ENCODE data around the gene TUBGCP4.

DNA sequence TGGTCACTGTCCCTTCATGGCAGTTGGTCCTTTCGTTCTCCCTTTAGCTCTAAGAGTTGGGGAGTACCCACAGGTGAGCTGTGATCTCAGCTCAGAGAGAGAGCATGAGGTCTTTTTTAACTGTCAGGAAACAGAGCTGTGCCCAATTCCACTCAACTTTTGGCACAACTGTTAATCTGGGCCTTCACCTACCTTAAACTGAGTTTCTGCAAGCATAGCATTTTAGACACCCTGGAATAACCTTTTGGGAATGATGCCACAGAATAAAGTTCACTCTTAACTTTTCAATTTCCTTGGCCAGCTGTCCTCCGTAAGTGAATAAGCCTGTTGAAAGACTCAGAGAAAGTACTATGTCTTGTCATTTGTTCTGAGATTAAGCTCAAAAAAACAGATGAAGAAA, 35.9 kb downstream of the TUBGCP4 start:
- TF ChIP-seq, protein P1, sequence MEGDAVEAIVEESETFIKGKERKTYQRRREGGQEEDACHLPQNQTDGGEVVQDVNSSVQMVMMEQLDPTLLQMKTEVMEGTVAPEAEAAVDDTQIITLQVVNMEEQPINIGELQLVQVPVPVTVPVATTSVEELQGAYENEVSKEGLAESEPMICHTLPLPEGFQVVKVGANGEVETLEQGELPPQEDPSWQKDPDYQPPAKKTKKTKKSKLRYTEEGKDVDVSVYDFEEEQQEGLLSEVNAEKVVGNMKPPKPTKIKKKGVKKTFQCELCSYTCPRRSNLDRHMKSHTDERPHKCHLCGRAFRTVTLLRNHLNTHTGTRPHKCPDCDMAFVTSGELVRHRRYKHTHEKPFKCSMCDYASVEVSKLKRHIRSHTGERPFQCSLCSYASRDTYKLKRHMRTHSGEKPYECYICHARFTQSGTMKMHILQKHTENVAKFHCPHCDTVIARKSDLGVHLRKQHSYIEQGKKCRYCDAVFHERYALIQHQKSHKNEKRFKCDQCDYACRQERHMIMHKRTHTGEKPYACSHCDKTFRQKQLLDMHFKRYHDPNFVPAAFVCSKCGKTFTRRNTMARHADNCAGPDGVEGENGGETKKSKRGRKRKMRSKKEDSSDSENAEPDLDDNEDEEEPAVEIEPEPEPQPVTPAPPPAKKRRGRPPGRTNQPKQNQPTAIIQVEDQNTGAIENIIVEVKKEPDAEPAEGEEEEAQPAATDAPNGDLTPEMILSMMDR (IDR thresholded peaks at IDR 0.05 in 2 of 3, conservative IDR thresholded peaks at IDR 0.05 in 1 of 3; ENCODE audit: control insufficient read depth in 2 of 3, extremely low read depth in 1 of 3, insufficient read depth in 1 of 3, low read depth in 3 of 3, low read length in 3 of 3), result no peak
- no peak for TF ChIP-seq CEBPB (IDR thresholded peaks at IDR 0.05; ENCODE audit: borderline replicate concordance in 1 of 2, low read depth in 2 of 2, low read length in 2 of 2)
- TF ChIP-seq, protein P2, sequence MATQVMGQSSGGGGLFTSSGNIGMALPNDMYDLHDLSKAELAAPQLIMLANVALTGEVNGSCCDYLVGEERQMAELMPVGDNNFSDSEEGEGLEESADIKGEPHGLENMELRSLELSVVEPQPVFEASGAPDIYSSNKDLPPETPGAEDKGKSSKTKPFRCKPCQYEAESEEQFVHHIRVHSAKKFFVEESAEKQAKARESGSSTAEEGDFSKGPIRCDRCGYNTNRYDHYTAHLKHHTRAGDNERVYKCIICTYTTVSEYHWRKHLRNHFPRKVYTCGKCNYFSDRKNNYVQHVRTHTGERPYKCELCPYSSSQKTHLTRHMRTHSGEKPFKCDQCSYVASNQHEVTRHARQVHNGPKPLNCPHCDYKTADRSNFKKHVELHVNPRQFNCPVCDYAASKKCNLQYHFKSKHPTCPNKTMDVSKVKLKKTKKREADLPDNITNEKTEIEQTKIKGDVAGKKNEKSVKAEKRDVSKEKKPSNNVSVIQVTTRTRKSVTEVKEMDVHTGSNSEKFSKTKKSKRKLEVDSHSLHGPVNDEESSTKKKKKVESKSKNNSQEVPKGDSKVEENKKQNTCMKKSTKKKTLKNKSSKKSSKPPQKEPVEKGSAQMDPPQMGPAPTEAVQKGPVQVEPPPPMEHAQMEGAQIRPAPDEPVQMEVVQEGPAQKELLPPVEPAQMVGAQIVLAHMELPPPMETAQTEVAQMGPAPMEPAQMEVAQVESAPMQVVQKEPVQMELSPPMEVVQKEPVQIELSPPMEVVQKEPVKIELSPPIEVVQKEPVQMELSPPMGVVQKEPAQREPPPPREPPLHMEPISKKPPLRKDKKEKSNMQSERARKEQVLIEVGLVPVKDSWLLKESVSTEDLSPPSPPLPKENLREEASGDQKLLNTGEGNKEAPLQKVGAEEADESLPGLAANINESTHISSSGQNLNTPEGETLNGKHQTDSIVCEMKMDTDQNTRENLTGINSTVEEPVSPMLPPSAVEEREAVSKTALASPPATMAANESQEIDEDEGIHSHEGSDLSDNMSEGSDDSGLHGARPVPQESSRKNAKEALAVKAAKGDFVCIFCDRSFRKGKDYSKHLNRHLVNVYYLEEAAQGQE (IDR thresholded peaks at IDR 0.05; ENCODE audit: low read depth, low read length), result no peak
- no peak for TF ChIP-seq RCOR1 (conservative IDR thresholded peaks at IDR 0.05; ENCODE audit: low read depth, low read length)
- no peak for TF ChIP-seq GABPA (IDR thresholded peaks at IDR 0.05; ENCODE audit: low read depth)
- TF ChIP-seq ZNF274 (IDR thresholded peaks at IDR 0.05; ENCODE audit: insufficient read depth, insufficient read length), result no peak
- TF ChIP-seq MLLT1 (IDR thresholded peaks at IDR 0.05), result no peak
- TF ChIP-seq SRF (IDR thresholded peaks at IDR 0.05; ENCODE audit: low read depth in 2 of 2, low read length in 2 of 2), result no peak
- TF ChIP-seq PKNOX1 (IDR thresholded peaks at IDR 0.05), result no peak
- no peak for TF ChIP-seq EGR1 (IDR thresholded peaks at IDR 0.05; ENCODE audit: borderline replicate concordance in 1 of 2, low read depth in 2 of 2, low read length in 2 of 2)
- TF ChIP-seq IKZF2 (IDR thresholded peaks at IDR 0.05), result no peak

Data from GM12878 (cell line).